Lower lobe of right lung (tissue), 2 donors: Measurements from ENCODE around the gene S100A4. TPM values are rescaled to one million over a fixed set of nuclear protein-coding genes. Genes with fewer than 3 reads are reported as not detected.
A peak's percentile ranks its signal among the peaks of the same experiment; 100 is the strongest.
"Not testable (repeated sequence)": the region's sequence is repeated elsewhere in the genome, so short reads cannot be mapped to it uniquely, and the experiment has no call there.

Source experiments
- ATAC-seq, 2 donors: fragments of 200-7000 bp; cut with Tn5 transposase; one replicate each; pipeline ENCODE4 v1.9.1; 2020 to 2022; ENCODE audit warnings: mild to moderate bottlenecking in 2 of 2, moderate library complexity in 2 of 2
- DNase-seq: peaks from one replicate; pipeline ENCODE4 v3.0.0-alpha.2; 2020
- H3K27ac ChIP-seq: fragments of 200-600 bp; one replicate; pipeline ENCODE4 v1.8.0; 2022
- H3K27me3 ChIP-seq: fragments of 200-600 bp; one replicate; pipeline ENCODE4 v1.8.0; 2022; ENCODE audit warnings: low read depth
- H3K36me3 ChIP-seq: fragments of 200-600 bp; one replicate; pipeline ENCODE4 v1.8.0; 2022; ENCODE audit warnings: mild to moderate bottlenecking
- H3K4me1 ChIP-seq: fragments of 200-600 bp; one replicate; pipeline ENCODE4 v1.8.0; 2022
- H3K4me3 ChIP-seq: fragments of 200-600 bp; one replicate; pipeline ENCODE4 v1.8.0; 2022; ENCODE audit warnings: mild to moderate bottlenecking
- H3K9me3 ChIP-seq: fragments of 200-600 bp; one replicate; pipeline ENCODE4 v1.8.0; 2022
- CTCF ChIP-seq: fragments of 200-600 bp; IDR thresholded peaks from one replicate; pipeline ENCODE4 v1.8.0; 2022; ENCODE audit warnings: antibody characterized with exemption, mild to moderate bottlenecking
- intact Hi-C: fragments of 100-400 bp; cut with DNase I; formaldehyde crosslinking; loops from one replicate; pipeline ENCODE4 v1.11.0; 2022
- long read RNA-seq: library from polyadenylated mRNA; unstranded; transcript quantifications from one replicate; pipeline ENCODE4 v2.0.0, GENCODE V29; 2021
- total RNA-seq: library from RNA; stranded (reverse); fragmentation: NEBNext Ultra II Directional; extraction: Animal tissue kit (Norgen Biotek cat#: 25700); gene quantifications from one replicate; pipeline ENCODE4 v1.2.1, GENCODE V29; 2021
- donor health status: DM: no; HTN: yes; CAD: no; lungs with severe emphysema.

S100A4 gene
- 600 TPM for total RNA-seq
- long read RNA-seq, transcript S100A4-204 (3 exons, 600 nt), result major isoform, 54 of 68 reads
- long read RNA-seq, partial matches to known transcripts, result 1 of 68 reads
- long read RNA-seq, other reads (novel, unspliced or antisense), result 6 of 68 reads

DNA sequence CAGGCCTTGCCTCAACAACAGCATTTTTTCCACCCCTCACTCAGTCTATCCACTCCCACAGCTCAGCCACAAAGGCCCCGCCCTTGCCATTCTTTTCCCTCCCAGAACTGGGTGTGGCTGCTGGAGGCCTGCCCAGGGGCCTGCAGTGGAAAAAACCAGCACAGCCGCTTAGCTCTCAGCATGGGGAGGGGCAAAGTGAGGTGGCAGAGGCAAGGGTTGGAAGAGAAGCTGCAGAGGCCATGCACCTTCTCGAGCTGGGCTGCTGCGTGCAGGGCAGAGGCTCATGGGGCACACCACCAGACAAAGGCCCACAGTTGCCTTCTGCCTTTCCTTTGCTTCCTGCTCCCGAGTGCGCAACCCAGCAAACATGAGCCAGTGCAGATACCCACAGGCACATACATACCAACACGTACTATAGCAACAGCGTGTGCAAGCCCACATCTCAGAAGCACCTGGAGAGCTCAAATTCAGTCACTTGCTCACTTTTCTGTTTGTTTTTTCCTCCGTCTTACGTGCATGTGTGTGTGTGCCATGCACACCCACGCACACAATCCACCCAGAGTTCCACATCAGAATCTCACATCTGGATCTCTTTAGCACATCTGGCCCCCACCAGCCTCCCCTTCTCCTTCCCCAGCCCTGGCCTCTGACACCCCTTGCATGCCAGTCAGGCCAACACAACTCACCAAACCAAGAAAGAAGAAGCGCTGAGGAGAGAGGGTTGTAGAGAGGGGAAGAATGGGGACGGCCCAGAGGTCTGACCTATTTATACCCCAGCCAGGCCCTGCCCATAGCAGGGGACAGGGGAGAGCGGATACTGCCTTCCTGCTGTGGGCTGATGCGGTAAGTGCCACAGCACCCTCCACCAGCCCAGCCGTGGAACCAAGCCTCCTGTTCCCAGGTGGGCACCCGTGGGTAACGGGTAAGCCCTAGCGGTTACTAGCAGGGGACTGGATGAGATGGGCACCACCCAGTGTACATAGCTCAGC, at the start of gene S100A4:
Gene S100A4 (minus strand): TSS at position 740 of the 989 bp plus-strand sequence. CDS start 1,012 bp downstream, outside the sequence.
- Histone ChIP-seq H3K4me1 (peaks cover 95% of the 10 kb centered on the region), H3K27me3 (no peaks in the 10 kb centered on the region), H3K27ac (peak within 1 kb of the TSS; percentile 90), H3K9me3 (no peaks in the 10 kb centered on the region), H3K4me3 (peak within 1 kb of the TSS; percentile 68), H3K36me3 (peaks cover 16% of the 10 kb centered on the region)
- TF ChIP-seq CTCF, result no peak
- peak; percentile 95 for DNase-seq
- intact Hi-C loops, result no loop called here
- peak; percentile 96 for ATAC-seq

DNA sequence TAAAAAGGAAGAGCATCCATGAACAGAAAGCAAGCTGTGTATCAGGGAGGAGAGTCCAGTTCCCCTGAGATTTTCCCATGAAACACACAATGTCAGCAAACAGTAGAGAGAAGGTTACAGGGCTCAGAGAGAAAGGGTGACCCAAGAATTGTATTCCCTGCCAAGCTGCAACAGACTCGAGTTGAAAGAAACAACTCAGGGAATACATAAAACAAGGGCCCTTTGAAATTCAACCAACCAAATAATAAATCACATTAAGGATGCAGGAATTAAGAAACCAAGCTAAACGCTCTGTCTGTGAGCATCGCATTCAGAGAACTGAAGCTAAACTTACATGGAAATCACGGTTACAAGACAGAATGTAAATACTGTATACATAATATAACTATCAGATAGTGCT, 47.1 kb upstream of the S100A4 start:
- DNase-seq (no peak), ATAC-seq (no peak)
- intact Hi-C loops, result no loop called here
- no peak overlapping the region for H3K27ac ChIP-seq
- no peak overlapping the region for H3K4me3 ChIP-seq
- H3K9me3 ChIP-seq, result no peaks in the 10 kb centered on the region
- no peaks in the 10 kb centered on the region for H3K27me3 ChIP-seq
- no peaks in the 10 kb centered on the region for H3K4me1 ChIP-seq
- no peaks in the 10 kb centered on the region for H3K36me3 ChIP-seq
- TF ChIP-seq CTCF, result no peak

GRCh38 chr1:153588482-153588881, 42.9 kb upstream of the S100A4 start:
- Histone ChIP-seq H3K36me3 (no peaks in the 10 kb centered on the region), H3K4me3 (no peak overlapping the region), H3K27me3 (no peaks in the 10 kb centered on the region), H3K9me3 (no peaks in the 10 kb centered on the region), H3K27ac (no peak overlapping the region), H3K4me1 (no peaks in the 10 kb centered on the region)
- intact Hi-C loops, result no loop called here
- TF ChIP-seq CTCF, result no peak
- no peak for DNase-seq
- no peak for ATAC-seq

DNA sequence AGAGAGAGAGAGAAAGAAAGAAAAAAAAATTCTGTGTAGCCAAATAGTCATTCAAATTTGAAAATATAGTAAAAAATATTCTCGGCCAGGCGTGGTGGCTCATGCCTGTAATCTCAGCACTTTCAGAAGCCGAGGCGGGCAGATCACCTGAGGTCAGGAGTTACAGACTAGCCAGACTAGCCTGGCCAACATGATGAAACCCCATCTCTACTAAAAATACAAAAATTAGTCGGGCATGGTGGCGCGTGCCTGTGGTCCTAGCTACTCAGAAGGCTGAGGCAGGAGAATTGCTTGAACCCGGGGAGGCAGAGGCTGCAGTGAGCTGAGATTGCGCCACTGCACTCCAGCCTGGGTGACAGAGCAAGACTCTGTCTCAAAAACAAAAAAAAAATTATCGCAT, 42.4 kb upstream of the S100A4 start:
- not testable (repeated sequence) for H3K27ac ChIP-seq

GRCh38 chr1:153587314-153587713, 41.7 kb upstream of the S100A4 start:
- H3K4me1 ChIP-seq, result no peaks in the 10 kb centered on the region
- H3K9me3 ChIP-seq, result no peaks in the 10 kb centered on the region
- no peak for TF ChIP-seq CTCF
- no peaks in the 10 kb centered on the region for H3K27me3 ChIP-seq
- no peak for ATAC-seq
- H3K4me3 ChIP-seq, result no peak overlapping the region
- H3K27ac ChIP-seq, result no peak overlapping the region
- intact Hi-C loops, result no loop called here
- no peak for DNase-seq
- H3K36me3 ChIP-seq, result no peaks in the 10 kb centered on the region

More for the DNA sequence above, 42.4 kb upstream of the S100A4 start:
- H3K27me3 ChIP-seq, ATAC-seq, H3K4me3 ChIP-seq, intact Hi-C loops, DNase-seq, H3K36me3 ChIP-seq, H3K9me3 ChIP-seq, H3K4me1 ChIP-seq: not testable (repeated sequence)

GRCh38 chr1:153586347-153586746, 40.7 kb upstream of the S100A4 start:
- no peak overlapping the region for H3K27ac ChIP-seq
- H3K4me3 ChIP-seq, result no peak overlapping the region
- no peaks in the 10 kb centered on the region for H3K36me3 ChIP-seq
- no peaks in the 10 kb centered on the region for H3K9me3 ChIP-seq
- ATAC-seq (no peak), DNase-seq (no peak)
- H3K4me1 ChIP-seq, result no peaks in the 10 kb centered on the region
- no peaks in the 10 kb centered on the region for H3K27me3 ChIP-seq
- intact Hi-C loops, result no loop called here
- no peak for TF ChIP-seq CTCF
